GM10266 (cell line): Measurements from ENCODE around the gene PIGBOS1.
"Not testable (repeated sequence)": the region's sequence is repeated elsewhere in the genome, so short reads cannot be mapped to it uniquely, and the experiment has no call there.

Source experiments
- DNase-seq: peaks from one replicate; pipeline ENCODE4 v3.0.0; 2012; ENCODE audit errors: extremely low spot score
- TF ChIP-seq, protein P1 (sequence below): IDR thresholded peaks from 2 replicates; pipeline ENCODE4 v1.5.1; 2012; ENCODE audit warnings: mild to moderate bottlenecking, low read depth; ENCODE audit not compliant: control insufficient read depth, insufficient read depth; ENCODE audit errors: missing control alignments

PIGBOS1 gene

GRCh38 chr15:55297315-55297714 lies 21.6 kb downstream of the PIGBOS1 start:
- DNase-seq, result no peak
- TF ChIP-seq, protein P1, sequence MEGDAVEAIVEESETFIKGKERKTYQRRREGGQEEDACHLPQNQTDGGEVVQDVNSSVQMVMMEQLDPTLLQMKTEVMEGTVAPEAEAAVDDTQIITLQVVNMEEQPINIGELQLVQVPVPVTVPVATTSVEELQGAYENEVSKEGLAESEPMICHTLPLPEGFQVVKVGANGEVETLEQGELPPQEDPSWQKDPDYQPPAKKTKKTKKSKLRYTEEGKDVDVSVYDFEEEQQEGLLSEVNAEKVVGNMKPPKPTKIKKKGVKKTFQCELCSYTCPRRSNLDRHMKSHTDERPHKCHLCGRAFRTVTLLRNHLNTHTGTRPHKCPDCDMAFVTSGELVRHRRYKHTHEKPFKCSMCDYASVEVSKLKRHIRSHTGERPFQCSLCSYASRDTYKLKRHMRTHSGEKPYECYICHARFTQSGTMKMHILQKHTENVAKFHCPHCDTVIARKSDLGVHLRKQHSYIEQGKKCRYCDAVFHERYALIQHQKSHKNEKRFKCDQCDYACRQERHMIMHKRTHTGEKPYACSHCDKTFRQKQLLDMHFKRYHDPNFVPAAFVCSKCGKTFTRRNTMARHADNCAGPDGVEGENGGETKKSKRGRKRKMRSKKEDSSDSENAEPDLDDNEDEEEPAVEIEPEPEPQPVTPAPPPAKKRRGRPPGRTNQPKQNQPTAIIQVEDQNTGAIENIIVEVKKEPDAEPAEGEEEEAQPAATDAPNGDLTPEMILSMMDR, result no peak

- DNase-seq, result peak; percentile 85
- TF ChIP-seq, protein P1, result peak; percentile 93
These were observed 28.3 kb downstream of the PIGBOS1 start for GRCh38 chr15:55290528-55291057.

GRCh38 chr15:55289746-55290527 lies 29.0 kb downstream of the PIGBOS1 start, which contains the start of gene RAB27A:
TSS of gene RAB27A (minus strand) at chr15:55289813. CDS start at chr15:55234934, 54,879 bp downstream.
- TF ChIP-seq, protein P1, result no peak
- peak; percentile 90 for DNase-seq

- TF ChIP-seq, protein P1, result peak; percentile 6
- peak; percentile 43 for DNase-seq
These were observed 29.7 kb downstream of the PIGBOS1 start for GRCh38 chr15:55289011-55289745.

DNA sequence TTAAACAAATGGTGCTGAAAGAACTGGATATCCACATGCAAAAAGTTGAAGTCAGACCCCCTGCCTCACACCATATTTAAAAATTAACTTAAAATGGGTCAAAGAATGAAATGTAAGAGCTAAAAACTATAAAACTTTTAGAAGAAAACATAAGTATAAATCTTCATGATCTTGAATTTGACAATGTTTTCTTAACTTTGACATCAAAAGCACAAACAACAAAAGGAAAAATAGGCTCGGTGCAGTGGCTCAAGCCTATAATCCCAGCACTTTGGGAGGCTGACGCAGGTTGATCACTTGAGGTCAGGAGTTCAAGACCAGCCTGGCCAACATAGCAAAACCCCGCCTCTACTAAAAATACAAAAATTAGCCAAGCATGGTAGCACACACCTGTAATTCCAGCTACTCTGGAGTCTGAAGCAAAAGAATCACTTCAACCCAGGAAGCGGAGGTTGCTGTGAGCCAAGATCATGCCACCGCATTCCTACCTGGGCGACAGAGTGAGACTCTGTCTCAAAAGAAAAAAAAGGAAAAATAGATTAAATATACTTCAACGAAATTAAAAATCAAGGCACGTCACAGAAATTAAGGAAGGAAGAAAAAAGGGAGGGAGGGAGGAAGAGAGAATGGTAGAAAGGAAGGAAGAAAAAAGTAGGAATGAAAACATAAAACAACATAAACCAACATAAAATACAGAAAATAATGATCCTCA lies 30.8 kb downstream of the PIGBOS1 start:
- no peak for DNase-seq
- TF ChIP-seq, protein P1, result no peak

- DNase-seq, result not testable (repeated sequence)
These were observed 32.3 kb downstream of the PIGBOS1 start for GRCh38 chr15:55286442-55287189.

DNA sequence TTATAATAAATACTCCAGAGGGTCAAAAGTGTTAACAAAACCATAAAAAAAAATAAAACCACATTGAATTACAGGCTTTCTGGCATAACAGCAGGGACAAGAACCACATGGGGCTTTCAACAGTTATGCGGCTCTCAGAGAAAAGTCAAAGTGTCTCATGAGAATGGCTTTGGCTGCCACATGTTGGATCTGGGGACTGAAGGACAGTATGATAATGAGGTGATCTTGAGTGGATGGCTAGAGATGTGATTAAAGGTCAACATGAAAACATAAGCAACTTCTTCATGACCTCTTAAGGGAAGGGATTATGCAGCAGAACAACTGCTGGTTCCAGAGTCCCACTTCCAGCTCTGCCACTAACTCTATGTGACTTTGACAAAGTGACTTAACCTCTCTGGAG lies 34.5 kb downstream of the PIGBOS1 start:
- DNase-seq, result no peak

More for the DNA sequence above, 34.5 kb downstream of the PIGBOS1 start:
- TF ChIP-seq, protein P1, result no peak
